ENCODE data around the gene PYGM.
"Not testable (repeated sequence)": the region's sequence is repeated elsewhere in the genome, so short reads cannot be mapped to it uniquely, and the experiment has no call there.

PYGM gene

DNA sequence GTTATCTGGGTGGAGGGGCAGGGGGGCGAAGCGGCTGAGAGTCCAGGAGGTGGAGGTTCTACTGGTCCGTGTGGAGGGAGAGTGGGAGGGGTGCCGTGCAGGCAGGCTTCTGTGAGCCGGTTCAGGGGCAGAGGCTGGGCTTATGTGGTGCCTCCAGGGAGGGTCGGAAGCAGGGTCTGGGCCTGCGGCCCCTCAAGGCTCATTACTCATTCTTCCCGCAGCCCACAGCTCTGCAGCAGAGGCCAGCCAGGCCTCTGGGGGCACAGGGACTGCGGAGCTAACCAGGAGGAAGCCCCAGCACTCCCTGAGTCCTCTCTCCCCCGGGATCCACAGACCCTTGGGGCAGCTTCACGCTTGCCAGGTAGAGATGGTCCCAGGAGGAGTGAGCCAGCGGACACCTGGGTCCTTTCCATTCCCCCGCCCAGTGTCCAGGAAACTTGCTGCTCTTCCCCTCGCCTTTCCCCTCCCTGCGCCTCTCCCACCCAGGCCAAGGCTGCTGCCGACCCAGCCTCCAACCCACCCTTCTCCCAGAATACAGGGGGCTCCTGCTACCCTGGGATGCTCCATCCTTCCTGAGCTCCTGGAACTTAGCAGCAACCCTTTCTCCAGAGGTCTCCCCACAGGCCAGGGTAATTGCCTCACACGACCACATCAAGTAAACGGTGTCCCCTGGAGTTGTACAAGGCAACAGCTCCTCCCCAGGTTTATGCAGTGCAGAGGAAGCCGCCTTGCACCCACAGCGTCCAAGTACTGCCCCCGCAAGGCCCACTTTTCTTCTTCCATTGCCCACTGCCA is 43.1 kb downstream of the PYGM start:
- no peak for DNase-seq (ENCODE audit: low spot score)

GRCh38 chr11:64715756-64716472 is 43.9 kb downstream of the PYGM start:
- no peak for DNase-seq (ENCODE audit: low spot score)

DNA sequence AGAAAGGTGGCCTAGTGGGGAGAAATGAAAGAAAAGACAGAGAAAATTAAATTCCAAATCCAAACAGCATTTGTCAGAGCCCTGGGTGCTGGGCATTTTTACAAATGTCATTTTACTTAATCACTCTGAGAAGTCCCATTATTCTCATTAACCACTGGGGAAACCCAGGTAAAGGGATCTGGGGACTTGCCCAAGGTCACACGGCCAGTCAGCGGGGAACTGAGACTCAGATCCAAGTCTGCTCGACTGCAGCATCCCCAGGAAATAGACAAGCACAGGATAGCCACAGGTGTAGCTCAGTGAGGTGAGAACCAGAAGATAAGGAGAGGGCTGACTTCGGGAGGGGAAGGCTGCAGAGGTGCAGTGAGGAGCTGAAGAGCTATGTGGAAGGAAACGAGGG is 44.7 kb downstream of the PYGM start:
- DNase-seq (ENCODE audit: low spot score), result no peak

DNA sequence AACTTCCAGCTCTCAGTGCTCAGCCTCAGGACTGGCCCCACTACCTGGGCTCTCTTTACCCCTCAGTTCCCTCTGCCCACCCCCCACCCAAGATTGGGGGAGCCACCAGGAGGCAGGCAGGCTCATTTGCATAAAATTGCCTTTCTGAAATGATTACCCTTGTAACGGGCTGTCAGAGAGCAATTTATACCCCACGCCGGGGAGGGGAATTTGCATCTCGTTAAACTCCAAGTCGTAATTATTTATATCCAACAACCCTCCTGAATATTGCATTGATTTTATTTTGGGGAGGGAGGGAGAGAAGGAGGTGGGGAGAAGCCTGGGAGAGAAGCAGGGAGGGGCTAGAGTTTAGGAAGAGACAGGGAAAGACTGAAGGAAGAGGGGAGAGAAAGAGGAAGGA is 45.1 kb downstream of the PYGM start:
- no peak for DNase-seq (ENCODE audit: low spot score)

GRCh38 chr11:64713781-64714363 is 45.9 kb downstream of the PYGM start:
- DNase-seq (ENCODE audit: low spot score), result no peak

- no peak for DNase-seq (ENCODE audit: low spot score)
Measured at GRCh38 chr11:64713016-64713707, 46.6 kb downstream of the PYGM start.

DNA sequence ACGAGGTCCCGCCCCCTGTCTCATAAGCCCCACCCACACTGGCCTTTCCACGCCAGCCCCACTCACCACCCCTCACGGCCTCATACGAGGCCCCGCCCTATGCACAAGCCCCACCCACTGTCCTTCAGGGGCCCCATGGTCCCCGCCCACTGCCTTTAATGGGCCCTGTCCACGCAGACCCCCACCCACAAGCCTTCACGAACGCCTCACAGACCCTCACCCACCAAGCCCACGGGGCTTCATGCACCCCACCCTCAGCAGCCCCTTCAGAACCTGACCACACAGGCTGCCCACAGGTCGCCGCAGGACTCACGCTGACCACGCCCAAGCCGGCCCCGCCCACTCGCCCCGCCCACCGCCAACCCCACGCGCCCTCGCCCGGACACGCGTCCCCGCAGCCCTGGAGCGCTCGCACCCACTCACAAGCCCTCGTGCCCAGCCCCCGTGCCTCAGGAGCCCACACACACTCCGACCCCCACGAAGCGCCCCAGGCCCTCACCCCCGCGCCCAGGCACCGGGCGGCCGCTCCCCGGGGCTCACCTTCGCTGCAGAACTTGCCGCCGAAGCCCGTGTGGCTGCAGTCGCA is 47.3 kb downstream of the PYGM start:
- no peak for DNase-seq (ENCODE audit: low spot score)

DNA sequence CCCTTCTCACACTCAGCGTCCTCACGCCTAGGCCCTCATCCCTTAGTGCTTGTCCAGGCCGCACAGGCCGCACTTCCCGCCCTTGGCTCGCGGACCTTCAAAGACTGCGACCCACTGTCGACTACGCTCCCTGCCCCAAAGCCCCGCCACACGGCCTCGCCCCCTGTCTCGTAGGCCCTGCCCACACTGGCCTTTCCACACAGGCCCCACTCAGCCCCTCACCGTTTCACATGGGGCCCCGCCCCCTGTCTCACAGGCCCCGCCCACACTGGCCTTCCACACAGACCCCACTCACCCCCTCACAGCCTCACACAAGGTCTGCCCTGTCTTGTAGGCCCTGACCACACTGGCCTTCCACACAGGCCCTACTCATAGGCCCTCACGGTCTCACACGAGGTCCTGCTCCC is 47.8 kb downstream of the PYGM start:
- DNase-seq (ENCODE audit: low spot score), result no peak

GRCh38 chr11:64711138-64711955 is 48.4 kb downstream of the PYGM start:
- no peak for DNase-seq (ENCODE audit: low spot score)

- no peak for DNase-seq (ENCODE audit: low spot score)
Measured at GRCh38 chr11:64710418-64711137, 49.2 kb downstream of the PYGM start.

GRCh38 chr11:64705501-64705900 is 54.3 kb downstream of the PYGM start:
- no peak for DNase-seq (ENCODE audit: low spot score)

- no peak for DNase-seq (ENCODE audit: low spot score)
Measured at GRCh38 chr11:64703048-64703447, 56.7 kb downstream of the PYGM start.

- not testable (repeated sequence) for DNase-seq (ENCODE audit: low spot score)
Measured at GRCh38 chr11:64701956-64702355, 57.8 kb downstream of the PYGM start.

- DNase-seq (ENCODE audit: low spot score), result no peak
Measured at GRCh38 chr11:64698427-64698826, 61.3 kb downstream of the PYGM start.

- DNase-seq (ENCODE audit: low spot score), result no peak
Measured at GRCh38 chr11:64697663-64698375, 62.0 kb downstream of the PYGM start.

Measured in Ammon's horn (tissue), 1 donor.